Measurements from ENCODE around the gene ADAMTS19.
"Not testable (repeated sequence)": the region's sequence is repeated elsewhere in the genome, so short reads cannot be mapped to it uniquely, and the experiment has no call there.

Gene ADAMTS19

GRCh38 chr5:129481161-129481560 is 21.1 kb downstream of the ADAMTS19 start:
- no peak for DNase-seq

DNA sequence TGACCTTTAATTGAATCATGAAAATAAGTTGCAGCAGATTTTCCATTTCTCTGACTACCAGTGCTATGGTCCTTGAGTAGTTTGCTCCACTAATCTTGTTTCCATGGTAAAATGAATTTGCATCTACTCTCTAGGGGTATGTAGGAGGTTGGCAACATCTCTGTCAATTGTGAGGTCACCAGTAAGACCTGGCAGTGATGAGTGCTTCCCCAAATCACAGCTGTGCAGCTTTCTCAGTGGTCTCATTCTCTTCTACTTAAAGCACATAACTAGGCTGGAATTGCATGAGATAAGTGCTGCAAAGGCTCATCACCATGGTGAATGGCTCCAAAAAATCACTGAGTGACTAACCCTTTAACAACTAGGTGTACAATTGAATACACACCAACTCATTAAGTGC is 36.3 kb downstream of the ADAMTS19 start:
- no peak for DNase-seq

DNA sequence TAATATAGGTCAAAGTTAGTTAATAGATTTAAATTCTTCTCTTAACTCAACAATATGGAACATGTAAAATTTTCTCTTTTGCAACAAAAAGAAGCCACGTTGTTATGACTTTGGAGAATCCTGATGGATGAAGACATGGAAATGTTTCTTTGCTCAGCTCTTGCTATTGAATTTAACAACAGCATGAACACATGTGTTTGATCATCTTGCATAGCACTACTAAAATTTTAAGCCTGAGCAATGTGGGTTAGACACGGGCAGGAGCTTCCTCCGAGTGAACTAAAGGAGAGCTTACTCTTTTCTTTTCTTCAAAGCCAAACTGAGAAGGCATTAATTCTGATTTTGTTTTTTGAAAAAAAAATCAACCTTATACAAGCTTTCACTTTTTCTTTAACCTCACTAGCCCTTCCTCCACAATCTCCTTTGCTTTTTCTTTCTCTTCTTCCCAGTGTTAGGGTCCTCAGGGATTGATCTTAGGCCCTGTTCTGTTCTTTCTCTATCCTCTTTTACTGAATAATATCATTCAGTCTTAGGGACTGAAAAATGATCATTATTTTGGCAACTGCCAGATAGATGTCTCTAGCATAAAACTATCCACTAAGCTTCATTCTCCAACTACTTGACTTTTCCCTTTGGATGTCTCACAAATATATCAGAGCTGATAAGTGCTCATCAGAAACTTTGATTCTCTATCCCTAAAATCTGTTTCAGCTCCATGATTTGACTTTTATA is 36.9 kb downstream of the ADAMTS19 start:
- DNase-seq, result no peak

DNA sequence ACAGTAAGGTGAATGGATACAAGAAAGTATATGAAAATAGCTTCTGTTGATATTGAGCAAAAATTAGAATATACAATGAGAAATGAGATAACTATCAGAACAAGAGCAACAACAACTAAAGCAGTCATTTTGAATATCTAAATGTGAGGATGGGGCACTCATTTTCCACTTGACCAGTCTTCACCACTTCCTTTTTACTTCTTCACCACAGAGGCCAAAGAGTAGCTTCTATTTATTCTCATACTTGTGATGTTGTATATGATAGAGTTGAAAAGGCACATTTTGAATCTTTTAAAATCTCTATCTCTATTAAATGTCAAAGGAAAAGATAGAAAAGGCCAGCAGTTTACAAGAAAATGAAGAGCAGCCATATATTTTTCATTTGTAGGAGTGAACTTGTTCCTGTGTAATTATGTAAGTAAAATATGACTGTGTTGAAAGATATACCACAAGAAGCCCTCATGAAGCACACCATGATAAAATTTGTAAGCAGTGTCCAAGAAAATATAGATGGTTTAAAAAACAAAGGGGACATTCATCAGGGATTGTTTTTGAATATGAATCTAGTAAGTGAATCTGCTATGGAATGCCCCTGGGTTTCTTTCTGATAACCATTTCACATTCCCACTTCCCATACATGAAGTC is 39.2 kb downstream of the ADAMTS19 start:
- no peak for DNase-seq

DNA sequence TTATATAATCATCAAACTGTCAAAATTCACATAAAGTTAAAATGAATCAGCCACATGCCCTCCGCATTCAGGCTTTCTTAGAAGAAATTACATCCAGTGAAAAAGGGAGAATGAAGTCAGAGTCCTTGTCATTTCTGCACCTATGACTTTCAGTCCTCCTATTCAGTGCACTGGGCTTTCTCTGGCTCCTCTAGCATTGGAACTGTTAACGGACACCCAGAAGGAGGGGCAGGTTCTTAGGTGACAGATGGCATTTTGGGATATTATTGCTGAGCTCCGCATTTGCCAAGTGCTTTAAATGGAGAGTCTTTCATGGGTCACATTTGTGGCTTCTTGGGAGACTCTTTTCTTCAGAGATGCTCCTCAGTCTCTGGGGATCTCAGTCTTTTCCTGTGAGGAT is 40.0 kb downstream of the ADAMTS19 start:
- no peak for DNase-seq

DNA sequence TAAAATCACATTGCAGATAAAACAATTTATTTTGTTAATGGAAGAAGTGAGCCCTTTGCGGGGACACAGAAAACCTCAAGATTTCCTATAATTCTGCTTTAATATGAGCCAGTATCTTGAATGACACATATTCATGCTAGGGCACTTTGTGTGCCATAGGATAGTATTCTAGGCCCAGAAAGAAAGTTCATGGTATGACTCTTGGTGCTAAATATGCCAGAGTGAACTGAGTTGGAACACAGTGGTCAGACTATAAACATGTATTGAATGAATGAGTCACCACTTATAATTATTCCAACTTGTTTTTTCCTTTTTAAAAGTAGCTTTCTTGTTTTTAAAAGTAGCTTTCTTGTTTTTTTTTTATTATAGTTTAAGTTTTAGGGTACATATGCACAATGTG is 46.0 kb downstream of the ADAMTS19 start:
- DNase-seq, result peak; percentile 81

- DNase-seq, result no peak
Measured at GRCh38 chr5:129506950-129507349, 46.9 kb downstream of the ADAMTS19 start.

GRCh38 chr5:129507527-129507926 is 47.4 kb downstream of the ADAMTS19 start:
- no peak for DNase-seq

DNA sequence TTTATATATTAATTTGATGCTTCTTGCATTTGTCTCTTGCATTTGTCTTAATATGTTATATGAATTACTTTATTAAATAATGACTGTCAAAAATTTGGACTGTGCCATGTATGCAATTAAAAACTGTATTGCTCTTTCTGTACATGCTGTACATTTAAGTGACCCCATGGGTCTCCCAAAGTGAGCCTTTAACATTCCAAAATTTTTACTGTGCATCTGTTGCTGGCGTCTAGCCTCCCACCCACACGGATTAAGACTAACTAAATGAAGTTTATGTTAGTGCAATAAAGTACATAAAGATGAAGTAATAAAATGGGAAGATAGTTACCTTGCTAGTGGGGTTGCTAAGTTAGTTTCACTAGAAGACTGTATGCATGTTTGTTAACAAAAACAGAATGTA is 48.5 kb downstream of the ADAMTS19 start:
- DNase-seq, result no peak

- DNase-seq, result no peak
Measured at GRCh38 chr5:129509363-129509975, 49.4 kb downstream of the ADAMTS19 start.

GRCh38 chr5:129511291-129511690 is 51.2 kb downstream of the ADAMTS19 start:
- peak; percentile 49 for DNase-seq

GRCh38 chr5:129541051-129541450 is 81.0 kb downstream of the ADAMTS19 start:
- DNase-seq, result no peak

- peak; percentile 75 for DNase-seq
Measured at GRCh38 chr5:129541648-129542251, 81.7 kb downstream of the ADAMTS19 start.

- DNase-seq, result no peak
Measured at GRCh38 chr5:129547137-129547536, 87.0 kb downstream of the ADAMTS19 start.

DNA sequence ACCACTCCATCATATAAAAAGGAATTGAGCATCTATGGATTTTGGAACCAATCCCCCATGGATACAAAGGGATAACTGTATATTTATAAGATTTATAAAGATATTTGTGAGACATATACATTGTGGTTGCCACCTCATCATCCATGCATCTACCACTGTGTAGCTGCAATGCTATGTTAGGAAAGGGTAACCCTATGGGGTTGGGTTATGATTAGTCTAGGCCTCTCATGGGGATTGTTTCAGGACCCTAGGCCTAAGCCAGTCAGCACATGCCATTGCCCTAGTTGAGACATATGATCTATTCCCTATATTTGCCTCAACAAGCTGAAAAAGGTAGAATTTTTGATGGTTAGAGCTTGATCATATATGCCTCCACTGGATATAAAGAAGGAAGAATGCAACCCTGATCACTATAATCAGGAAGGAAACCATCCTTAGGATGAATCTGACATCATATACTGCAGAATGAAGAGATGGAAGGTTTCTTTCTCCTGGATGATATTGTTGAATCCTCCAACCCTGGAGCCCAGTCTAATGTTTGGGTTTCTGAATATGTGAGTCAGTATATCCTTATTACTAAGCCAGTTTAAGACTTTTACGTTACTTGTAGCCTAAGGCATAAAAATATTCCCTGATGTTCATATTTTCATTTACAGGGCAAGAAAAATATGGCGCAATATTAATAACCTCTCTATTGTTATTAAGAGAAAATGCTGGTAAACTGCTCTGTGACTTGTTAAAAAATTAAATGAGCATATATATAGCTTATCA is 94.2 kb downstream of the ADAMTS19 start:
- DNase-seq, result peak; percentile 19

GRCh38 chr5:129563585-129563984 is 103.5 kb downstream of the ADAMTS19 start:
- no peak for DNase-seq

GRCh38 chr5:129569295-129569694 is 109.2 kb downstream of the ADAMTS19 start:
- no peak for DNase-seq

GRCh38 chr5:129572060-129572459 is 112.0 kb downstream of the ADAMTS19 start:
- DNase-seq, result no peak

GRCh38 chr5:129584496-129584895 is 124.4 kb downstream of the ADAMTS19 start:
- DNase-seq, result not testable (repeated sequence)

- DNase-seq, result peak; percentile 68
Measured at GRCh38 chr5:129591508-129592160, 131.5 kb downstream of the ADAMTS19 start.

GRCh38 chr5:129593525-129593924 is 133.4 kb downstream of the ADAMTS19 start:
- DNase-seq, result peak; percentile 57

DNA sequence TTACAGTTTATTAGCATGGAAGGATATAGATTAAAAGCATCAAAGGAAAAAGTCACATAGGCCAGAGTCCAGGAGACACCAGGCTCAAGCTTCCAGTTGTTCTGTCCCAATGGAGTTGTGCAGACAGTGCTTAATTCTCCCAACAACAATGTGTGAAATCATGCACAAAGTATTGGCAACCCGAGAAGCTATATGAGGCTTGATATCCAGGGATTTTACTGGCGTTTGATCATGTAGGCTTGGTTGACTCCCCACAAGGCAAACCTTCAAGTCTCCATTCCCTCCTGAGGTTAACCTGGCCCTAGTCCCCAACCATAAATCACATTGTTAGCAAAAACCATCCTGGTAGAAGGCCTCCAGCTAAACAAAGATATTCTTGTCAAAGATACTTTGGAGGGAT is 141.5 kb downstream of the ADAMTS19 start:
- DNase-seq, result no peak
